DND-41 (cell line): Measurements from ENCODE around the gene CDYL.

Experiments
- ATAC-seq: fragments of 200-7000 bp; cut with Tn5 transposase; 3 replicates; pipeline ENCODE4 v1.9.1; 2021; ENCODE audit warnings: low read depth; ENCODE audit not compliant: insufficient read depth
- DNase-seq: peaks from one replicate; pipeline ENCODE4 v3.0.0-alpha.2; 2020
- H2AFZ ChIP-seq: 2 replicates; pipeline ENCODE4 v1.6.0; 2012; ENCODE audit warnings: low read depth, low read length
- H3K27ac ChIP-seq: 2 replicates; pipeline ENCODE4 v1.5.1; 2012; ENCODE audit warnings: low read length, inconsistent platforms
- H3K27me3 ChIP-seq: fragments of 200-600 bp; sonication (generic); 2 replicates; pipeline ENCODE4 v1.6.0; 2012; ENCODE audit warnings: low read length, mild to moderate bottlenecking, inconsistent platforms; ENCODE audit not compliant: insufficient read depth, poor library complexity
- H3K36me3 ChIP-seq: 2 replicates; pipeline ENCODE4 v1.5.1; 2012; ENCODE audit warnings: low read length, inconsistent platforms; ENCODE audit not compliant: insufficient read depth
- H3K4me1 ChIP-seq: 2 replicates; pipeline ENCODE4 v1.5.1; 2012; ENCODE audit warnings: mild to moderate bottlenecking, low read length; ENCODE audit not compliant: insufficient read depth
- H3K4me2 ChIP-seq: 2 replicates; pipeline ENCODE4 v1.6.0; 2012; ENCODE audit warnings: mild to moderate bottlenecking, moderate library complexity, low read length, inconsistent platforms; ENCODE audit not compliant: insufficient read depth
- H3K4me3 ChIP-seq, 2 experiments: fragments of 200-600 bp in 1 of 2; shearing (Covaris generic) in 1 of 2; 2 replicates each; pipeline ENCODE4 v1.5.1; 2012 to 2016; ENCODE audit warnings: inconsistent platforms in 2 of 2, low read length in 2 of 2, mild to moderate bottlenecking in 2 of 2, low read depth in 1 of 2, moderate library complexity in 1 of 2
- H3K79me2 ChIP-seq: 2 replicates; pipeline ENCODE4 v1.6.0; 2012; ENCODE audit warnings: low read length, inconsistent platforms; ENCODE audit not compliant: insufficient read depth
- H3K9ac ChIP-seq: 2 replicates; pipeline ENCODE4 v1.6.0; 2012; ENCODE audit warnings: low read depth, mild to moderate bottlenecking, inconsistent platforms, low read length, moderate library complexity
- H3K9me3 ChIP-seq: 2 replicates; pipeline ENCODE4 v1.5.1; 2012; ENCODE audit warnings: low read length, moderate library complexity, mild to moderate bottlenecking, inconsistent platforms; ENCODE audit not compliant: insufficient read depth, severe bottlenecking
- H4K20me1 ChIP-seq: 2 replicates; pipeline ENCODE4 v1.6.0; 2012; ENCODE audit warnings: low read length; ENCODE audit not compliant: insufficient read depth
- CTCF ChIP-seq: IDR thresholded peaks from 2 replicates; pipeline ENCODE4 v1.5.1; 2012; ENCODE audit warnings: borderline replicate concordance, low read length, moderate library complexity, mild to moderate bottlenecking; ENCODE audit not compliant: poor library complexity, severe bottlenecking; ENCODE audit errors: extremely low read depth
- EZH2 ChIP-seq: IDR thresholded peaks from 3 replicates; pipeline ENCODE4 v1.6.1; 2012; ENCODE audit warnings: borderline replicate concordance, low read depth, mild to moderate bottlenecking, moderate library complexity, low read length, inconsistent platforms; ENCODE audit not compliant: severe bottlenecking

Gene CDYL

GRCh38 chr6:4815584-4815983 lies 39.4 kb downstream of the CDYL start:
- no peak overlapping the region for H3K9ac ChIP-seq
- no peak overlapping the region for H2AFZ ChIP-seq
- no peaks in the 10 kb centered on the region for H3K36me3 ChIP-seq
- TF ChIP-seq CTCF (no peak), EZH2 (no peak)
- H3K4me1 ChIP-seq = no peaks in the 10 kb centered on the region
- ATAC-seq (no peak), DNase-seq (no peak)
- peaks cover 13% of the 10 kb centered on the region; the same call in 1 of the 2 replicates for H3K79me2 ChIP-seq
- H3K4me2 ChIP-seq = no peak overlapping the region
- peaks cover 3% of the 10 kb centered on the region; the same call in 1 of the 2 replicates for H4K20me1 ChIP-seq
- no peak overlapping the region for H3K27ac ChIP-seq
- H3K4me3 ChIP-seq = no peak overlapping the region
- H3K27me3 ChIP-seq = no peaks in the 10 kb centered on the region
- no peaks in the 10 kb centered on the region for H3K9me3 ChIP-seq

- H3K27ac ChIP-seq = no peak overlapping the region
- H3K9me3 ChIP-seq = no peaks in the 10 kb centered on the region
- no peak overlapping the region for H3K4me3 ChIP-seq
- DNase-seq (no peak), ATAC-seq (no peak)
- no peak overlapping the region for H2AFZ ChIP-seq
- H3K27me3 ChIP-seq = no peaks in the 10 kb centered on the region
- H3K79me2 ChIP-seq = peaks cover 16% of the 10 kb centered on the region; the same call in 1 of the 2 replicates
- H3K4me1 ChIP-seq = no peaks in the 10 kb centered on the region
- peaks cover 3% of the 10 kb centered on the region; the same call in 1 of the 2 replicates for H4K20me1 ChIP-seq
- H3K36me3 ChIP-seq = no peaks in the 10 kb centered on the region
- H3K9ac ChIP-seq = no peak overlapping the region
- no peak overlapping the region for H3K4me2 ChIP-seq
- TF ChIP-seq EZH2 (no peak), CTCF (no peak)
Observed at GRCh38 chr6:4816904-4817303, 40.7 kb downstream of the CDYL start.

GRCh38 chr6:4817551-4817950 lies 41.3 kb downstream of the CDYL start:
- H3K27ac ChIP-seq = no peak overlapping the region
- no peaks in the 10 kb centered on the region for H3K4me1 ChIP-seq
- peaks cover 13% of the 10 kb centered on the region; the same call in 1 of the 2 replicates for H3K79me2 ChIP-seq
- no peak overlapping the region for H3K9ac ChIP-seq
- H2AFZ ChIP-seq = no peak overlapping the region
- ATAC-seq (no peak), DNase-seq (no peak)
- H3K36me3 ChIP-seq = no peaks in the 10 kb centered on the region
- H3K4me3 ChIP-seq = no peak overlapping the region
- H3K4me2 ChIP-seq = no peak overlapping the region
- no peaks in the 10 kb centered on the region; the same call in 1 of the 2 replicates for H4K20me1 ChIP-seq
- TF ChIP-seq CTCF (no peak), EZH2 (no peak)
- H3K27me3 ChIP-seq = no peaks in the 10 kb centered on the region
- H3K9me3 ChIP-seq = no peaks in the 10 kb centered on the region
